Gastroesophageal sphincter (tissue), 3 donors: ENCODE data around the gene DPEP2.

Experiments used
- CTCF ChIP-seq, 4 experiments: fragments of 200-600 bp in 2 of 4; fragments of 450-650 bp in 2 of 4; sonication (generic) in 1 of 4; IDR thresholded peaks; one replicate each; pipeline ENCODE4 v1.5.1; 2017 to 2019; ENCODE audit warnings: antibody characterized with exemption in 4 of 4, mild to moderate bottlenecking in 2 of 4, moderate library complexity in 2 of 4
- POLR2A ChIP-seq, 2 donors: fragments of 450-650 bp; IDR thresholded peaks; one replicate each; pipeline ENCODE4 v1.6.1; 2017; ENCODE audit warnings: antibody characterized with exemption in 2 of 2, mild to moderate bottlenecking in 2 of 2, moderate library complexity in 1 of 2
- POLR2AphosphoS5 ChIP-seq: sonication (generic); formaldehyde crosslinking; IDR thresholded peaks from one replicate; pipeline ENCODE4 v1.6.1; 2017; ENCODE audit warnings: antibody characterized with exemption

GRCh38 chr16:68035227-68035626 is 35.9 kb upstream of the DPEP2 start:
- TF ChIP-seq CTCF (IDR thresholded peaks at IDR 0.05) (no peak), POLR2AphosphoS5 (no peak), POLR2A (IDR thresholded peaks at IDR 0.05) (no peak)
